ENCODE results near the gene PACRG. TPM values are rescaled to one million over a fixed set of nuclear protein-coding genes. Genes with fewer than 3 reads are reported as not detected.

The PACRG gene
- total RNA-seq, 2 experiments from 2014 or later: not detected

- Mint-ChIP-seq H3K27ac (no peak overlapping the region), H3K27me3 (peaks cover 18% of the 10 kb centered on the region), H3K9me3 (ENCODE audit: low read depth) (no peaks in the 10 kb centered on the region), H3K4me1 (no peaks in the 10 kb centered on the region), H3K4me3 (no peak overlapping the region), H3K36me3 (ENCODE audit: low read depth) (no peaks in the 10 kb centered on the region)
- ATAC-seq: no peak
- POLR2A ChIA-PET: no interaction called here
- no peak for DNase-seq
- intact Hi-C loops (cut with DNase I, micrococcal nuclease): no loop called here
- CTCF ChIA-PET: interaction anchor here (0.7 kb wide), 1 partner anchor 1855 kb away, joined by 3 read pairs; no protein-coding TSS in a partner anchor
Measured at GRCh38 chr6:163250116-163250515, 522.3 kb downstream of the PACRG start.

DNA sequence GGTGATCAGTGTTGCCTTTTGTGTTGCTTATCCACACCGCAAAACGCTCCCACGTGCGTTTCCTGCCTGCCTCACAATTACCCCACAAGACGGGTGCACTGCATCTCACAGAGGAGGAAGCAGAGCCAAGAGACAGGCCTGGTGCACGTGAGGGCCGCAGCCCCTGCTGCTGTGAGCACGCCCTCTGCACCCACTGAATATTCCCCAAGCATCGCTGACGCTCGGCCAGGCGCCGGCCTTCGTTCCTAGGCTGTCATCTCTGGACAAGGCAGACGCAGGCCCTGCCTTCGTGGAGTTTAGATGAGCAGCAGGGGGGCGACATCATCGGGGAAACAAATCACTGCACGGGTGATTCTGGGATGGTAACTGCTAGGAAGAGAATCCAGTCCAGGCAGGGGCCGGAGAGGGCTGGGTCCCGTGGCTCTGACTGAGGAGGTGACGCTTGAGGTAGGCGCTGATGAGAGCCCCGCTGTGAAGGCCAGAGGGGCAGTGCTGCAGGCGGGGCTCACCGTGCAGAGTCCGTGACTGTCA, 524.4 kb downstream of the PACRG start:
- Mint-ChIP-seq H3K27me3 (peaks cover 10% of the 10 kb centered on the region), H3K9me3 (ENCODE audit: low read depth) (no peaks in the 10 kb centered on the region), H3K27ac (no peak overlapping the region), H3K4me3 (no peak overlapping the region), H3K36me3 (ENCODE audit: low read depth) (no peaks in the 10 kb centered on the region), H3K4me1 (no peaks in the 10 kb centered on the region)
- intact Hi-C loops (cut with DNase I, micrococcal nuclease): no loop called here
- ATAC-seq (no peak), DNase-seq (no peak)
- ChIA-PET CTCF (no interaction called here), POLR2A (no interaction called here)

GRCh38 chr6:163253556-163254213, 525.9 kb downstream of the PACRG start:
- ChIA-PET POLR2A (no interaction called here), CTCF (no interaction called here)
- ATAC-seq (no peak), DNase-seq (no peak)
- Mint-ChIP-seq H3K9me3 (ENCODE audit: low read depth) (no peaks in the 10 kb centered on the region), H3K27me3 (peaks cover 6% of the 10 kb centered on the region), H3K4me1 (no peaks in the 10 kb centered on the region), H3K36me3 (ENCODE audit: low read depth) (no peaks in the 10 kb centered on the region), H3K4me3 (no peak overlapping the region), H3K27ac (no peak overlapping the region)
- intact Hi-C loops (cut with DNase I, micrococcal nuclease): no loop called here

DNA sequence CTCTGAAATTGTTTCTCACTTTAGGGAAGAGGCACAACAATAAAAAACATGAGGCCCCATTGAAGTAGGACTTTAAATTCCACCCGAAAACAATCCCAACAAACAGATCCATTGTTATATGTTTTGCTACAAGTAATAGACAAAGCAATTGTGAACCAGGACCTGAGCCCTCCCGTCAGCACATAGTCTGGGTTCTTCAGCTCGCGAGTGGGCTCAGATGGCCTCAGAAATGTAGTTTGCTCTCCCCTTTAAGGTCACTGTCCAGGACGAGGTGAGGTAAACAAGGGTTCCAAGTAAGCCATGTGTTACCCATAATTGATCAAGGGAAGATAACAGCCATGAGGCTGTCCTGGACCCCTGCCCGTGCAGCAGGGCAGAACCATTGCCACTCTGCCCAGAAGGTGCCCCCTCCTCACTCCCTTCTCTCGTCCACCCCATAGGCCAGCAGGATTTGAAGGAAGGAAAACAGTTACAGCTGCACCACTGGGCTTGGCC, 526.6 kb downstream of the PACRG start:
- ChIA-PET POLR2A (no interaction called here), CTCF (no interaction called here)
- intact Hi-C loops (cut with DNase I, micrococcal nuclease): no loop called here
- ATAC-seq (no peak), DNase-seq (no peak)
- Mint-ChIP-seq H3K36me3 (ENCODE audit: low read depth) (no peaks in the 10 kb centered on the region), H3K27me3 (peaks cover 2% of the 10 kb centered on the region), H3K9me3 (ENCODE audit: low read depth) (no peaks in the 10 kb centered on the region), H3K27ac (no peak overlapping the region), H3K4me1 (no peaks in the 10 kb centered on the region), H3K4me3 (no peak overlapping the region)

- no peak for ATAC-seq
- POLR2A ChIA-PET: no interaction called here
- no peak for DNase-seq
- no peak overlapping the region for H3K4me3 Mint-ChIP-seq
- CTCF ChIA-PET: no interaction called here
- no peaks in the 10 kb centered on the region for H3K9me3 Mint-ChIP-seq (ENCODE audit: low read depth)
- no peaks in the 10 kb centered on the region for H3K4me1 Mint-ChIP-seq
- no peaks in the 10 kb centered on the region for H3K27me3 Mint-ChIP-seq
- no peaks in the 10 kb centered on the region for H3K36me3 Mint-ChIP-seq (ENCODE audit: low read depth)
- H3K27ac Mint-ChIP-seq: no peak overlapping the region
- intact Hi-C loops (cut with DNase I, micrococcal nuclease): no loop called here
Measured at GRCh38 chr6:163255265-163255664, 527.5 kb downstream of the PACRG start.

GRCh38 chr6:163259689-163260088, 531.9 kb downstream of the PACRG start:
- Mint-ChIP-seq H3K9me3 (ENCODE audit: low read depth) (no peaks in the 10 kb centered on the region), H3K27me3 (no peaks in the 10 kb centered on the region), H3K4me3 (no peak overlapping the region), H3K4me1 (no peaks in the 10 kb centered on the region), H3K27ac (no peak overlapping the region), H3K36me3 (ENCODE audit: low read depth) (no peaks in the 10 kb centered on the region)
- POLR2A ChIA-PET: no interaction called here
- no peak for ATAC-seq
- intact Hi-C loops (cut with DNase I, micrococcal nuclease): no loop called here
- DNase-seq: no peak
- CTCF ChIA-PET: interaction anchor here (0.6 kb wide), 1 partner anchor 220 kb away, joined by 3 read pairs; no protein-coding TSS in a partner anchor

GRCh38 chr6:163260111-163260895, 532.5 kb downstream of the PACRG start:
- intact Hi-C loops (cut with DNase I, micrococcal nuclease): no loop called here
- Mint-ChIP-seq H3K36me3 (ENCODE audit: low read depth) (no peaks in the 10 kb centered on the region), H3K9me3 (ENCODE audit: low read depth) (no peaks in the 10 kb centered on the region), H3K27ac (no peak overlapping the region), H3K4me1 (no peaks in the 10 kb centered on the region), H3K4me3 (no peak overlapping the region), H3K27me3 (no peaks in the 10 kb centered on the region)
- POLR2A ChIA-PET: no interaction called here
- no peak for ATAC-seq
- CTCF ChIA-PET: interaction anchor here (0.6 kb wide), 1 partner anchor 432 kb away, joined by 4 read pairs; no protein-coding TSS in a partner anchor
- DNase-seq: no peak

DNA sequence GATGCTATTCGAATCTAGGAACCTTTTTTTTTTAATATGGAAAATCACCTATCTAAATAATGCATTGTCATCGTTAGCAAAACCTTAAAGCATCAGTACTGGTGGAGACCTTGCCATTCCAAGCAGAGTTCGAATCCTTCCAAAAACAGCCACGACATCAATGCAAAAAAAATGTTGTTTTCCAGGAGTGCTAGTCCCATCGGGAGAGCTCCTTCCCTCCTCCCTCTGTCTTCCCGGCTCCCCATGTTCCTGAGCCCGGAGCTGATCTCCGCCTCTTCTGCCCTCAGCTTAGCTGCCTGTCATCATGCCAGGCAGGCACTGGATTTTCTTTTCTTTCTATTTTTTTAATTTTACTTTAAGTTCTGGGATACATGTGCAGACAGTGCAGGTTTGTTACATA, 533.1 kb downstream of the PACRG start:
- no peaks in the 10 kb centered on the region for H3K4me1 Mint-ChIP-seq
- CTCF ChIA-PET: interaction anchor here (0.6 kb wide), 1 partner anchor 433 kb away, joined by 4 read pairs; no protein-coding TSS in a partner anchor
- ATAC-seq (no peak), DNase-seq (no peak)
- intact Hi-C loops (cut with DNase I, micrococcal nuclease): no loop called here
- H3K36me3 Mint-ChIP-seq (ENCODE audit: low read depth): no peaks in the 10 kb centered on the region
- no peak overlapping the region for H3K27ac Mint-ChIP-seq
- H3K27me3 Mint-ChIP-seq: no peaks in the 10 kb centered on the region
- no peak overlapping the region for H3K4me3 Mint-ChIP-seq
- POLR2A ChIA-PET: no interaction called here
- H3K9me3 Mint-ChIP-seq (ENCODE audit: low read depth): no peaks in the 10 kb centered on the region

GRCh38 chr6:163261361-163261760, 533.6 kb downstream of the PACRG start:
- Mint-ChIP-seq H3K27ac (no peak overlapping the region), H3K27me3 (peaks cover 2% of the 10 kb centered on the region), H3K9me3 (ENCODE audit: low read depth) (no peaks in the 10 kb centered on the region), H3K4me1 (no peaks in the 10 kb centered on the region), H3K36me3 (ENCODE audit: low read depth) (no peaks in the 10 kb centered on the region), H3K4me3 (no peak overlapping the region)
- DNase-seq: no peak
- no peak for ATAC-seq
- ChIA-PET CTCF (interaction anchor here (0.6 kb wide), 1 partner anchor 348 kb away, joined by 3 read pairs; no protein-coding TSS in a partner anchor), POLR2A (no interaction called here)
- intact Hi-C loops (cut with DNase I, micrococcal nuclease): no loop called here

- ATAC-seq (no peak), DNase-seq (no peak)
- Mint-ChIP-seq H3K9me3 (ENCODE audit: low read depth) (no peaks in the 10 kb centered on the region), H3K4me1 (no peaks in the 10 kb centered on the region), H3K36me3 (ENCODE audit: low read depth) (no peaks in the 10 kb centered on the region), H3K27ac (no peak overlapping the region), H3K4me3 (no peak overlapping the region), H3K27me3 (peaks cover 3% of the 10 kb centered on the region)
- intact Hi-C loops (cut with DNase I, micrococcal nuclease): no loop called here
- CTCF ChIA-PET: interaction anchor here (0.6 kb wide), 1 partner anchor 347 kb away, joined by 3 read pairs; no protein-coding TSS in a partner anchor
- POLR2A ChIA-PET: no interaction called here
Measured at GRCh38 chr6:163262080-163262479, 534.3 kb downstream of the PACRG start.

DNA sequence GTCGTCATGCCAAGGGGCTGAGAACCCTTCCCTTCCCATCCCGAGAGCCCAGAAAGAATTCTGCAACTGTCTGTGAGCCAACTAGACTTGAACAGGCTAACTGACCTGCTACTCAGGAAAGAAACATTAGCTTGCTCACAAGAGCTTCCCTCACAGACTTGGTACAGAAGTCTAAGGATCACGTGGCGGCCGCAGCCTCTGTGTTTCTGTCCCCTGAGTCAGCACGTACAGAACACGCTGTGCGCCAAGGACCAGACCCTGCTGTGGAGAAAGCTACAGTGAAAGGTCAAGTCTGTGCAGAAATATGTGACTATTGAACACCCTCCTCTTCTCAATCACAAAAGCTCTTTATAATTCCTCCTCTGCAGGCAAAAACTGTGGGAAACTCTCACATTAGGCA, 535.4 kb downstream of the PACRG start:
- Mint-ChIP-seq H3K27me3 (peaks cover 3% of the 10 kb centered on the region), H3K27ac (no peak overlapping the region), H3K4me1 (no peaks in the 10 kb centered on the region), H3K36me3 (ENCODE audit: low read depth) (no peaks in the 10 kb centered on the region), H3K9me3 (ENCODE audit: low read depth) (no peaks in the 10 kb centered on the region), H3K4me3 (no peak overlapping the region)
- intact Hi-C loops (cut with DNase I, micrococcal nuclease): no loop called here
- CTCF ChIA-PET: no interaction called here
- DNase-seq: no peak
- POLR2A ChIA-PET: no interaction called here
- no peak for ATAC-seq
